ENCODE measurements around the gene FAM13C.

GRCh38 chr10:59397961-59398360, 35.6 kb upstream of the FAM13C start:
- no peak for TF ChIP-seq POLR2A (IDR thresholded peaks at IDR 0.05; ENCODE audit: low read depth, low read length)
- TF ChIP-seq TAF1 (IDR thresholded peaks at IDR 0.05; ENCODE audit: borderline replicate concordance, low read depth, low read length): no peak
- no peak for TF ChIP-seq POLR2AphosphoS5 (IDR thresholded peaks at IDR 0.05; ENCODE audit: low read depth, low read length)
